Measurements from ENCODE around the gene TSEN2.
"Not testable (repeated sequence)": the region's sequence is repeated elsewhere in the genome, so short reads cannot be mapped to it uniquely, and the experiment has no call there.

Gene TSEN2

DNA sequence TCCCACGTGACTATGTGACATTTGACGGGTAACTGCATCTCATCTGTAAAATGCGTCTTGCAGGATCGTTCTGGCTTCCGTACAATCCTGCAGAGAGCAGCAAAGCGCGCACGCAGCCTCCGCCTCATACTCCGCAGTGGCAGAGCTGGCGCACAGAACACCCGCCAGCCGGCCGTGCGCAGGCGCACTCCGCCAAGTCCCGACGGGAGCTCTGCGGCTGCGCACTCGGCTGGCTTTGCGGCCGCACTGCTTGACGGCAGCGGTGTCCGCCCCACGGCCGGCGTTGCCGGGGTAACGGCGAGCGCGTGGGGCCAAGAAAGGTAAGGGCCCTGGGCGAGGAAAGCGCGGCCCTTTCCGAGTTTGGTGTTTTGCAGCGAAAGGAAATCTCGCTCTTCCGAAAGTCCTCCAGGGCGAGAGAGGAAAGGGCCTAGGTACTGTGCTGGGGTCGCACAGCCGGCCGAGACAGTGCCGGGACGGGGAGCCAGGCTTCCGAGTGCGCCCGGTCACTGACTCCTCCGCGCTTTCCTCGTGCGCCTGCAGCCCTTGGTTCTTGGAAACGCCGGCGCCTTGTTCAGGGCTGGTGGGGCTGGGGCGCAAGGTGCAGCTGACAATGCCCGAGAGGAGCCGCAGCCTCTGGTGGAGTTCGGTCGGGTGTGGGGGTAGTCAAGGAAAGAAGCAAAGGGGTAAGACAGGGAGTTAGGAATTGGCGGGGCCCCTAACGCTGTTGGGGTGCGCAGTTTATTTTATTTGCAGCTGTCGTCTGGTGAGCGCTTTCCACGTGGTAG is at the start of gene TSEN2:
Gene TSEN2 (plus strand): TSS at position 283 of the 785 bp plus-strand sequence. CDS start 5,321 bp downstream, outside the sequence.
- DNase-seq (ENCODE audit: low read depth, low spot score) = peak; percentile 88

DNA sequence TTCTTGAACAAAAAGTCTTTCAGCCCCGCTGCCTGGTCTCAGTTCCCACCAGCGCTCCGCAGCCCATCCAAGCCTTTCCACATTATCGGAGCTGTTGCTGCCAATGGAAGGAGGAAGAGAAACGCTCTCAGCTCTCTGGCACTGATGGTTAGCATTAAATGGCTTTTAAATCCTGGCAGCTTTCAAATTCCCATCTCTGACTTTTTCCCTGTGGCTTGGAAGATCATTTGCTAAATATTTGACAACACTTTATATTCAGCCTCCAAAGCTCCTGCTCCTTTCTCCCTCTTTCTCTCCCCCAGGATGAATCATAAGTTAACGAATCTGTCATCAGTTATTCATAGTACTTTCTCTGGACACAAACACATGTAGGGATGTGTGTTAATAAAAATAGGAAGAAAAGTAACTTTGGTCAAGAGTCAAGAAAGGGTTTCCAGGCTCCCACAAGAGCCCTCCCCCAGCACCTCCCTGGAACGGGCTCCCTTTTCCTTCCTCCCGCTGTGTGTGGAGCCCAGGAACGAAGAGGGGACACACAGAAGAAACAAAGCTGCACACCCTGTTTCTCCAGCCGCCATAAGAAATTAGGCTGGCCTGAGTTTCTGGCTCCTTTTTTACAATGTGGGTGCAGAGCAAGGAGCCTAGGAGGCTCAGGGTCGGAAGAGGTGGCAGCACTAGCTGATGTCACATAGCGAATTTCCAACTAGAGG is 47.6 kb upstream of the TSEN2 start:
- DNase-seq (ENCODE audit: low read depth, low spot score) = no peak

DNA sequence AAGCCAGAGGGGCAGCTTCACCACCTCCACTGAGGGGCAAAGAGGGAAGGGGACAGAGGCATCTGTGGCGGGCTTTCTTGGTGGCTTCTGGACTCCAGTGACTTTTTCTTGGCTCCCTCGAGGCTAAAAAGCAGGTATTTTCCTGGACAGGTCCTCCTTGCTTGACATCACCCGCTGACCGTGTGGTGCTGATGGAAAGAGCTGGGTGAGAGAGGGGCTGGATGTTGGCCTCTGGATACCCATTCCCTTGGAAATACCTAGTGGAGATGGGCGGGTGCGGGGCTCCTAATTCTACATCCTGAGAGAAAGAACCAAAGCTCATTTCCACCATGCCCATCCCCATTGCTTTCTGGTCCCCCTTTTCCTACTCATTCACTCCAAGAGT is 47.1 kb upstream of the TSEN2 start:
- DNase-seq (ENCODE audit: low read depth, low spot score) = no peak

DNA sequence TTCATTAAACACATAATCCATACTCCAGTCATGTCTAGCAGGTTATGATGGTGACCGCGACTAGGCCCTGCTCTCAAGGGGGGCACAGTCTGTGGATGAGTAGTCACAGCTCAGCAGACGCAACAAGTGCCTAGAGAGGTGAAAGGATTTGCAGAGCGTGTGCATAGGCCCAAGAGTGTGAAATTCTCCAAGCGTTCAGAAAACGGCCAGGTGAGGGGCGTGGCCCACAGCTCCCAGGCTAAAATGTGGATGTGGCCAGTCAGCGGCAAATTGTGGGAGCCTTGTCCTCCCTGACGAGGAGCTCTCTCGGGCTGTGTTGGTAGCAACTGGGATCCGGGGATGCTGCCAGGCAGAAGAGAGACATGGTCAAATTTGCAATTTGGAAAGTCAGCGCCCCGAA is 46.4 kb upstream of the TSEN2 start:
- DNase-seq (ENCODE audit: low read depth, low spot score) = no peak

DNA sequence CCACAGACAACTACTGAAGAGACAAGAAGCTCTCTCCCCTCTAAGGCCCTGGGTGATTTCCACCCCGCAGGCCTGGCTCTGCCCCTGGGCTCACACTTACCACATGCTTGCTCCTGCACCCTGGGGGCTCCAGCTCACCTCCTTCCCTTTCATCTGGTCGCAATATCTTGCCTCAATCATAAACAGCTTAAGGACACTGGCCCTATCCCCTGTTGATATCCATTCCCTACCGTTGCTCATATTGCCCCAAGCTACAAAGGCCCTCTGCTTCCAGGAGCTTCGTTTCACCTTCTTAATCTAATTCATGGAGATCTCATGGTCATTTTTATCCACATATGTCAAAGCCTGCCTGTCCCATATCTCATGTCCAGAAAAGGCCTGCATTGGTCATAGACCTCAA is 46.0 kb upstream of the TSEN2 start:
- no peak for DNase-seq (ENCODE audit: low read depth, low spot score)

DNA sequence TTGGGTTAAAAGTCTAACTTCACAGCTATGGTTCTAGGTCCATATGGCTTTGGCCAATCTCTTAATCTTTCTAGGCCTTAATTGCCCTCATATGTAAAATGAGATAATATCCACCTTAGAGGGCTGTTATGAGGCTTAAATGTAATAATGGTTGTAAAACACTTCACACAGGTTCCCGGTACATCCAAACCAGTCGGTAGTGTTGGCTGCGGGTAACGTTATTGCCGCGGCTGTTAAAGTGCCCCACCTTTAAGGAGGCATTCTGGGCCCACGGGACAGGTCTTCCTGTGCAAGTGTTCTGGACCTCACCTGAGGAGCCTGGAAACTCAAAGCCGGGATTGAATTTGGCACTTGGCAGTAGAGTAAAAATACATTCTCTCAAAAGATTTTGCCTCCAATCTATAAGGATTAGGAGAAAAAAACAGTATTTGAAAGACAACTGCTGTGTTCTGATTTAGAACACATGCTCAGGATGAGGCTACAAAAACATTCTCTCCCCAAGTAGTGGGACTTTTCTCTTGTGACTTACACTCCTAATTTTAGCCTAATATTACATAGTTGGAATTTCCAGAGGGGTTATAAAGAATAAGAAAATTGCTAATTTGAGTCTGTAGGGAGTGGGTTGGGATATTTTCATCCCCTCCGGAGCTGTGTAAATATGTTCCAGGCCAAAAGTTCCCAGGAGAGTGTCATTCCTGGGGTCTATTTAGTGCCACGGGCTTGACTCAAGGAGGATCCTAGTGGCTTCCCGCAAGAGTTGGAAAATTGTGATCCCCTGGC is 44.9 kb upstream of the TSEN2 start:
- DNase-seq (ENCODE audit: low read depth, low spot score) = no peak

DNA sequence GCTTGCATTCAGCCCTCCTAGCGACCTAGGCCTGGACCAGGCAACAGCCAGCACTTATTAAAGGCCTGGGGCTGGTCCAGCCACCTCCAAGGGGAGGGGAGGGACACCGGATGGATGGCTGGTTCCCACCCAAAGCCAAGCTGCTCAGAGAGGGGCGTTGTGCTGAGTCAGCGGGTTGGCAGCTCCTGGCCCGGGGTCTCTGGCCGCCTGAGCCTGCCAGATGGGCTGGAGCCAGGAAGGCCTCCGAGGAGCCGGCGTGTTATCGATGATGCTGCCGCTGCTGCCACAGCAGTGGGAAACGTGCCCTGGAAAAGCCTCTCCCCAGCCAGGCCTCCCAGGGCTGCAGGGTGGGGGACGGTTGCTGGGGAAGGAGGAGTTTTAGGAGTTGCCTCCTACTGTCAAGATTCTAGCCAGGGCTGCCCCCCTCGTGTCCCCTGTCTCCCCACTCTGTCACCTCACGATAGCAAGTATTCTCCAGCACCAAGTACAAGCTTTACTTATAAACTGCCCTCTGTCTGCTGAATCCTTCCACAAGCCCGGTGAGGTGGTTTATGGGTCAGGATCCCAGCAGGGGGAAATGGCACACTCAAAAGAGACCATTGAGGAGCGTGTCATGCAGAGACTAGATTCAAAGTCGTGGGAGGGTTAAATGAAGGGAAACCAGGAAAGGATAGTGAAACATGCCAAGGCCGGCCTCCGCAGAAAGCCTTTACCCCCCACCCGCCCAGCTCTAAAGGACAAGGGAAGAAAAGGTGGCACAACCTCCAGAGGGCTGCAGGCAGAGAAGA is 43.2 kb upstream of the TSEN2 start:
- DNase-seq (ENCODE audit: low read depth, low spot score) = peak; percentile 54

DNA sequence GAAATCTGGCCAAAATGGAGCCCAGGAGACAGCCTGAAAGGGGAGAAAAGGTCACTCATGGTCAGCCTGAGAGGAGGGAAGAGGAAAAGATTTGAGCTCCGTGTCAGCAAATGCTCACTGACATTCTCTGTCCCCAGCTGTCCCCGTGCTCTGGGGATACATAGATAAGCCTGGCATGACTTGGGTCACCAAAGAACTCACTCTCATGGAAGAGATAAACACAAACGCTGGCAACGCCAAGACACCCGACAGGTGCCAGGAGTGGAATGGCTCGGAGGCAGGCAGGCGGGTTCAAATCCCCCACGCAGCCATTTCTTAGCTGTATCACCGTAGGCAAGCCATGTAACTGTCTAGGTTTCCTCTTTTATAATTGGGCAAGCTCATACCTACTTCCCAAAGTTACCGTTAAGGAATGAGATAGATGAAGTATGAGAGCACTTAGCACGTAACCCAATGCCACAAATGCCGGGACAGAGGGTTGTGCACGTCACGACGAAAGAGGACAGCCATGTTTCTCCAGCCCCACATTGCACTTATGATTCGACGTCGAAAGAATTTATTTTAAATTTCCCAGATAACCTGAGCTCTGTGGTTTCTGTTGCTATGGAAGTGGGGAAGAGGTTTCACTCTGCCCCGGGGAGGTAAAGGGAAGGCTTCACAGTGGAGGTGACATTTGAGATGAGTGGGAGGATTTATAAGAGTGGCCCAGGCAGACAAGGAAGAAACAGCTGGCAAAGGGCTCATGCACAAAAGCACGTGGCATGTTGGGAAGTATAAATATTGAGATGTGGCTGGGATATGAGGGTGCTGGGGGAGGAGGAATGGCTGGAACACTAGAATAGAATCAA is 41.4 kb upstream of the TSEN2 start:
- DNase-seq (ENCODE audit: low read depth, low spot score) = no peak

DNA sequence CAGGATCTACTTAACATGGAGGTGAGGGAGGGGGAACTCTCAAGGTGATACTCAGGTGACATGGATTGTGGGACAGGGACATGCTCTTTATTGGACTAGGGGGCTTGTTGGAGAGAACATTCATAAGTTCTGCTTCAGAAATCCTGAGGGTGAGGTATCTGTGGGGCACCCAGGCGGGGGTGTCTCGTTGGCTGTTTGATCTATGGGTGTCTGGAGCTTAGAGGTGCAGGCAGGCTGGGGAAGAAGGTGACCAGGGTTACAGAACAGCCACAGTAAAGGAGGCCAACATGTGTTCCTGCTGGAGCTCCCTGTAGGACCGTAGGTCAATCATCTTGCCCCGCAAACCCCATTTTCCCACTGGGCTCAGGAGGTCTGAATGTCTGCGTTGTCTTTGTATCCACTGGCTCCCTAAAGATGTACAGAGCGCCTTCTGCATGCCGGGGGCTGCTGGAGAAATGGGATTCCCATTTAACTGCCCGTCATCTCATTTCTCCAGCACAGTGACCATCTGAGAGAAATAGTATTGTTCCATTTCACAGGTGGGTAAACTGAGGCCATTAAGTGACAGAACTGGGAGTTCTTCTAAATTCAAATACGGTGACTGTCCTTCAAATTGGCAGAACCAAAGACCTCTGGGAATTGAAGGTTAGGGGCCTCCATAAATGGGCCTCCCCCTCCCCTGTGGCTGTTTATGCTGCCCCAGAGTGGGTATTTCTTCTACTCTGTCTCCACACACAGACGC is 40.3 kb upstream of the TSEN2 start:
- no peak for DNase-seq (ENCODE audit: low read depth, low spot score)

DNA sequence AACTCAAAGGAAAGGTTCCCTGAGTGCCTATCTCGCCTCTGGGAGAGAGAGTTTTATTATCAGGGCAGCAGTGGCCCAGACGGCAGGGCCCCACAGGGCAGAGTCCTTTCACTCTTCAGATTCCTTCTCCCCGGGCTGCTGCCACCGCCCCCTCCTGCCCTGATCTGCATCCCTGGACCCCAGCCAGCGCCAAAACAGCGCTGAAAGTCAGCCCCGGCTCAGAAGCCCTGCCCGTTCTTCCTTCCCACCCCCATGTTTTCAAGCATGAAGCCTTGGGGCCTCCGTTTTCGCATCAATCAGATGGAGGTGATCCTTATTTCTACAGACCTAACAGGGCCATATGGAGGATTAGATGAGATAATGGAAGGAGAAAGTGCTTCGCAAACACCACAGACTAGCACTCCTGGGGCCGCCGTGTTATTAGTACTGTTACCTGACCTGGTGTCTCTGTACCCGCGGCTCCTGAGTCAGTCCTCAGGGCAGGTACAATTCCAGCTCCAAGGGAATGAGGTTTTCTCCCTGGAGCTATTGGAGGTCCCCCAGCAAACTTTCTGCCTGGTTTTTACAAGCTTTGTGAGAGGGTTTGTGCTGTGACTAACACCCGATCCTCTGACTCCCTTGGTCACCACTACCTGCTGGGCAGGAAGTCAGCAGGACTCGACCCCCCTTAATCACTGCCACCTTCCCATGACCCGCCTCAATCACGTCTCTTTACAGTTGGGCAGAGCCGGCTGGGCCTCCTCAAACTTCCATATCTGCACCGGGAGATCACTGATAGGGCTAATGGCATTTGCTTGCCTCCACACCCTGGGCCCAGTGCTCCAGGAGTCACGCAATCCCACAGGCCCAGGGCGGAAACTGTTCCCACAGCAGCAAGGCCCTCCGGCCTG is 39.5 kb upstream of the TSEN2 start:
- no peak for DNase-seq (ENCODE audit: low read depth, low spot score)

DNA sequence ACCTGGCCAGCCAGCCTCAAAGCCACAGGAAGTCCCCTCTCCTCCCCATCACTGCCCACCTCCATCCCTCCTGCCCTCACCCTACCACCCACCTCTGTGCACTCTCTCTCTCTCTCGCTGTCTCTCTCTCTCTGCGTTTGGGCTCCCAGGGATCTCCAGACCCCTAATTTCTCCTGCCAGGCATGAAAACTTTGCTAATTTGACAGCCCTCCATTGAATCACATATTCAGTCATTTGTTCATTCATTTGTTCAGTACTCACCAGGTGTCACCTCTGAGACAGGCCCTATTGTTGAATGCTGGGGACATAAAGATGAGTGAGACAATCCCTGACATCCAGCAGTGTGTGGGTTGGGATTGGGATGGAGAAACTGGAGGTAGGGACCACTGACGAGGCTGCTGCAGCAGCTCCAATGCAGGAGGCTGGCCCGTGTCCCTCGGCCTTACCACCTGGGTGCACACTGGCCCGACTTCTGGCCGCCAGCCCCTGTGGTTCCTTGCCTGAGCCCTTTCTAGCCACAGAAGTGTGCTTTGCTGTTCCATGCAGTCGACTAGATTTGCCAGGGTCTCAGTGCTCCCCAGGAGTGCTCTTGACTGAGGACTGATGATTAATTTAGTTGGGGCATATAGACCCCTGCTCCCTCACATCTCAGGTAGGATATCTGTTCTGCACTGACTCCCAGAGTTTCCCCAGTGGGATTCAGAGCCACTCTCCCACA is 38.6 kb upstream of the TSEN2 start:
- DNase-seq (ENCODE audit: low read depth, low spot score) = no peak

DNA sequence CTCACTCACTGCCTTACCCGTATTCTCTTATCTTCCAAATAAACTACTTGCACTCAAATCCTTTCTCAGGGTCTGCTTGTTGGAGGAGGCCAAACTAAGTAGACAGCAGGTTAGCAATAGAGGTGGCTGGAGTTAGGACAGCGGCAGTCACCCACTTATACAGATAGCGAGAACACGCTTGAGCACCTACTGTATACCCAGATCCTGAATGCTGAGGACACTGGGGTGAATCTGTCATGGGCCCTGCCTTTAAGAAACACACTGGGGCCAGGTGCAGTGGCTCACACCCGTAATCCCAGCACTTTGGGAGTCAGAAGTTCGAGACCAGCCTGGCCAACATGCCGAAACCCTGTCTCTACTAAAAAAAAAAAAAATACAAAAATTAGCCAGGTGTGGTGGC is 38.0 kb upstream of the TSEN2 start:
- DNase-seq (ENCODE audit: low read depth, low spot score) = no peak

DNA sequence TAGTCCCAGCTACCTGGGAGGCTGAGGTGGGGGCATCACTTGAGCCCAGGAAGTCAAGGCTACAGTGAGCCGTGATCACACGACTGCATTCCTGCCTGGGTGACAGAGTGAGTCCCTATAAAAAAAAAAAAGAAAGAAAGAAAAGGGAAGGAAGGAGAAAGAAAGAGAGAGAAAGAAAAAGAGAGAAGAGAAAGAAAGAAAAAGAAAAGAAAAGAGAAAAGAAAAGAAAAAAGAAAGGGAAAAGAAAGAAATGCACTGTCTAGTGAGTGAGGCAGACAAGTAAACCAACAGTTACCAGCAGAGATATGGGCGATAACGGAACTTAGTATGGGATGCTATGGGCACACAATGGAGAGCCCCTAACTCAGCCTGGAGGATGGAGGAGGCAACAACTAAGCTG is 37.2 kb upstream of the TSEN2 start:
- DNase-seq (ENCODE audit: low read depth, low spot score) = no peak

DNA sequence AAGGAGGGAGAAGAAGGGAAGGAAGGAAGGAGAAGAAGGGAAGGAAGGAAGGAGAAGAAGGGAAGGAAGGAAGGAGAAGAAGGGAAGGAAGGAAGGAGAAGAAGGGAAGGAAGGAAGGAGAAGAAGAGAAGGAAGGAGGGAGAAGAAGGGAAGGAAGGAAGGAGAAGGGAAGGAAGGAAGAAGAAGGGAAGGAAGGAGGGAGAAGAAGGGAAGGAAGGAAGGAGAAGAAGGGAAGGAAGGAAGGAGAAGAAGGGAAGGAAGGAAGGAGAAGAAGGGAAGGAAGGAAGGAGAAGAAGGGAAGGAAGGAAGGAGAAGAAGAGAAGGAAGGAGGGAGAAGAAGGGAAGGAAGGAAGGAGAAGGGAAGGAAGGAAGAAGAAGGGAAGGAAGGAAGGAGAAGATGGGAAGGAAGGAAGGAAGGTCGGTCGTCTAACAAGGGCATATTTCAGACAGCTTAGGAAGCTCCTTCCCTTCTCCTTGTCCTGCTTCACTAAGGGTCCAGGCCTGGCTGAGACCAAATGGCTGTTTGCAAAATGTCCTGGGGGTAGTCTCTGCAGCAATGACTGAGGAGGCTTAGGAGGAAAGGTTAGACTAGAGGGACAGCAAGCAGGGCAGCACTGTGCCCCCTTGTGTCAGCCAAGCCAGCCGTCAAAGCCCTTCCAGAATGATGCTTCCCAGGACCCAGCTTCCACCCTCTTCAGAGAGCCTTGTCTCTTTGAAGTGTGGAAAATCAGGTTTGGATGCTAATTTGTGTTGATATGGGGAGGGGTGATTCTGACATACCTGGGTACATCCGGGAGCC is 35.7 kb upstream of the TSEN2 start:
- not testable (repeated sequence) for DNase-seq (ENCODE audit: low read depth, low spot score)

DNA sequence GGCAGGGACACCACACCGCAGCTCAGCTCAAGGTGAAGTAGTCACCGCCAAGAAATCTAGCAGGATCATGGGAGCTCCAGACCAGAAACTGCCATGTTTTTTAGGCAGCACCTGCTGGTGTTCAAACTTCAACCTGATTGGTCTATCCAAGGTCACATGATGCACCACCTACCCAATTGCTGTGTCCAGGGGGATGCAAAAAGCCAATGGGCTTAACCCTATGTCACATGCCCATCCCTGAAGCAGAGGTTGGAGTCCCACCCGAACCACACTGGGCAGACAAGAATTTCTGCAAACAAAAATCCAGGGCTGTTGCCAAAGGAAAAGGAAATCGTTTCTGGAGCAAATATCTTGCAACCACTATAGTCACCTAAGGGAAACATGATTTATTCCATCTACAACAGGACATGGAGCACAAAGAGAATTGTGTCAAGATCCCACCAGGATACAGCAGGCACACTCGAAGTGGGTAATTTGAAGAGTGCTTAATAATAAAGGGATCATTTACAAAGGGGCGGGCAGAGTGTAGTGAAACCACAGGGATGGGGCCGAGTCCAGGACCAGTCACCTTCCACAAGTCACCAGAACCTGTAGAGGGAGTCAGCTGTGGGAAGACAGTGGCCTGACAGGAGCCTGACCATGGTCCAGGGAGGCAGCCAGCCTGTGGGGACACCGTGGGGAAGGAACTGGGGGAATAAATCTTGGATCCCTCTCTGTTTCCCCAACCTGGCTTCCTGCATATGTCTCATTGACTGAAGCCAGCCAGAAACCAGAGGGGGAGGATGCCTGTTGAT is 34.2 kb upstream of the TSEN2 start:
- no peak for DNase-seq (ENCODE audit: low read depth, low spot score)

DNA sequence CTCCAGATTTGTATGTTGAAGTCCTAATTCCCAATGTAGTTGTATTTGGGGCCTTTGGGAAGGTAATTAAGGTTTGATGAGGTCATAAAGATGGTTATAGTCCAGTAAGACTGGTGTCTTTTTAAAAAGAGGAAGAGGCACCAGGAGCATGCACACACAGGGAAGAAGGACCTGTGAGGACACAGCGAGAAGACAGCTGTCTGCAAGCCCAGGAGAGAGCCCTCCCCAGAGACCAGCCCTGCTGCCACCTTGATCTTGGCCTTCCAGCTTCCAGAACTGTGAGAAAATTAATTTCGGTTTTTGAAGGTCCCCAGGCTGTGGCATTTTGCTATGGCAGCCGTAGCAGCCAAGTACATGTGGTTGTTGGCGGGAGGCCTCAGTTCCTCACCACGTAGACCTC is 32.8 kb upstream of the TSEN2 start:
- DNase-seq (ENCODE audit: low read depth, low spot score) = no peak

DNA sequence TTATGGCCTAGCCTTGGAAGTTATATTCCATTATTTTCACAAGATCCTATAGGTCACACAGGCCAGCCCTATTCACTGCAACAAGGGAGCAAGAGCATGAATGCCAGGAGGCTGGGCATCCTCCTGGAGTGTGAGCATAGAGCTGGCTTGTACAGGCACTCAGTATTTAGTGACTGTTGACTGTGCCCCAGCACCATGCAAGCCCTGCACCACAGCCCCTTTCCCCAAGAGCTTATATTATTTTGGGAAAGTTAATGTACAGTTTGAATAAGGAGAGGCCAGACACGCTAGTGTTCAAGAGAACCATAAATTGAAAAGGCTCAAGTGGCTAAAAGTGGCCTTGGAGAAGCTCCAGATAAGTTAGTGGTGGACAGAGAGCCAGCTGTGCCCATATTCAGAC is 32.3 kb upstream of the TSEN2 start:
- no peak for DNase-seq (ENCODE audit: low read depth, low spot score)
